IMR-90 (cell line): ENCODE measurements around the gene XRCC5. TPM values are rescaled to one million over a fixed set of nuclear protein-coding genes. Genes with fewer than 3 reads are reported as not detected.

ENCODE experiments used
- ATAC-seq: fragments of 200-7000 bp; cut with Tn5 transposase; 2 replicates; pipeline ENCODE4 v1.9.1; 2020; ENCODE audit warnings: low read depth, mild to moderate bottlenecking, moderate library complexity
- BruUV-seq: library from RNA; stranded (reverse); fragments of 400-500 nt; replicated peaks from 2 replicates; lab custom pipeline; 2021; lab: Mats Ljungman, UMichigan
- CTCF ChIA-PET: fragments of 300-600 bp; formaldehyde crosslinking; extraction: SDS; loops from one replicate; lab custom pipeline; 2021; ENCODE audit warnings: antibody characterized with exemption; lab: Yijun Ruan, JAX
- POLR2A ChIA-PET: fragments of 300-600 bp; sonication (Branson Sonifier 250); formaldehyde crosslinking; loops from one replicate; lab custom pipeline; 2022; ENCODE audit warnings: antibody characterized with exemption; ENCODE audit not compliant: unreplicated experiment; lab: Charles Lee
- DNase-seq: peaks from one replicate; pipeline ENCODE4 v3.0.0; 2013
- H2AFZ ChIP-seq: replicated peaks from 2 replicates; pipeline ENCODE3; 2013; ENCODE audit warnings: low read length, mild to moderate bottlenecking; ENCODE audit not compliant: poor library complexity
- H2AK5ac ChIP-seq: 2 replicates; pipeline ENCODE4 v1.6.1; 2013; ENCODE audit warnings: low read depth, low read length, inconsistent platforms
- H2AK9ac ChIP-seq: replicated peaks from 2 replicates; pipeline ENCODE3; 2013; ENCODE audit warnings: mild to moderate bottlenecking, low read depth, low read length, moderate library complexity; ENCODE audit not compliant: poor library complexity
- H2BK120ac ChIP-seq: 2 replicates; pipeline ENCODE4 v1.6.1; 2013; ENCODE audit warnings: low read depth, low read length, inconsistent platforms
- H2BK15ac ChIP-seq: 3 replicates; pipeline ENCODE4 v1.6.1; 2013; ENCODE audit warnings: low read depth, low read length, inconsistent platforms
- H2BK20ac ChIP-seq: 2 replicates; pipeline ENCODE4 v1.6.1; 2013; ENCODE audit warnings: low read depth, mild to moderate bottlenecking, inconsistent platforms, low read length, moderate library complexity
- H2BK5ac ChIP-seq: 2 replicates; pipeline ENCODE4 v1.6.1; 2013; ENCODE audit warnings: mild to moderate bottlenecking, low read depth, low read length, inconsistent platforms; ENCODE audit not compliant: poor library complexity, severe bottlenecking
- H3K14ac ChIP-seq: replicated peaks from 2 replicates; pipeline ENCODE4 v1.6.1; 2013; ENCODE audit warnings: low read depth, low read length, inconsistent platforms
- H3K18ac ChIP-seq: 2 replicates; pipeline ENCODE4 v1.6.1; 2013; ENCODE audit warnings: low read depth, low read length, control low read depth
- H3K23ac ChIP-seq: 2 replicates; pipeline ENCODE4 v1.6.1; 2013; ENCODE audit warnings: low read depth, low read length, inconsistent platforms
- H3K27ac ChIP-seq: 2 replicates; pipeline ENCODE4 v1.5.1; 2013; ENCODE audit warnings: mild to moderate bottlenecking, control low read depth, low read length; ENCODE audit not compliant: insufficient read depth
- H3K27me3 ChIP-seq: 2 replicates; pipeline ENCODE4 v1.6.1; 2013; ENCODE audit warnings: low read length; ENCODE audit not compliant: control insufficient read depth, insufficient read depth
- H3K36me3 ChIP-seq: 2 replicates; pipeline ENCODE4 v1.6.1; 2013; ENCODE audit warnings: low read length, mixed read lengths; ENCODE audit not compliant: control insufficient read depth, insufficient read depth
- H3K4ac ChIP-seq: 2 replicates; pipeline ENCODE4 v1.6.1; 2013; ENCODE audit warnings: low read depth, low read length, inconsistent platforms
- H3K4me1 ChIP-seq: 2 replicates; pipeline ENCODE4 v1.6.1; 2013; ENCODE audit warnings: low read length, mixed read lengths; ENCODE audit not compliant: control insufficient read depth, insufficient read depth
- H3K4me2 ChIP-seq: 2 replicates; pipeline ENCODE4 v1.6.1; 2013; ENCODE audit warnings: low read depth, mild to moderate bottlenecking, control low read depth, low read length, moderate library complexity
- H3K4me3 ChIP-seq: 2 replicates; pipeline ENCODE4 v1.5.1; 2013; ENCODE audit warnings: low read depth, mild to moderate bottlenecking, control low read depth, low read length, moderate library complexity; ENCODE audit not compliant: insufficient read depth
- H3K56ac ChIP-seq: 2 replicates; pipeline ENCODE4 v1.6.1; 2013; ENCODE audit warnings: low read length, inconsistent platforms; ENCODE audit not compliant: insufficient read depth; ENCODE audit errors: extremely low read depth
- H3K79me1 ChIP-seq, 2 experiments: 2 replicates each; pipeline ENCODE4 v1.6.1; 2013; ENCODE audit warnings: low read length in 2 of 2, inconsistent platforms in 1 of 2, low read depth in 1 of 2
- H3K9ac ChIP-seq: 2 replicates; pipeline ENCODE4 v1.6.1; 2013; ENCODE audit warnings: low read depth, low read length, control low read depth
- H3K9me1 ChIP-seq: 2 replicates; pipeline ENCODE4 v1.6.1; 2013; ENCODE audit warnings: low read length, inconsistent platforms; ENCODE audit not compliant: insufficient read depth
- H3K9me3 ChIP-seq: 2 replicates; pipeline ENCODE4 v1.6.1; 2013; ENCODE audit warnings: low read length; ENCODE audit not compliant: control insufficient read depth, insufficient read depth
- H4K20me1 ChIP-seq: 2 replicates; pipeline ENCODE4 v1.6.1; 2013; ENCODE audit warnings: low read length, inconsistent platforms; ENCODE audit not compliant: insufficient read depth
- H4K5ac ChIP-seq: 2 replicates; pipeline ENCODE4 v1.6.1; 2013; ENCODE audit warnings: mild to moderate bottlenecking, low read depth, low read length, control low read depth
- H4K8ac ChIP-seq, 2 experiments: 2 replicates each; pipeline ENCODE4 v1.6.1; 2013; ENCODE audit warnings: low read depth in 2 of 2, low read length in 2 of 2, control low read depth in 1 of 2, inconsistent platforms in 1 of 2
- H4K91ac ChIP-seq: 2 replicates; pipeline ENCODE4 v1.6.1; 2013; ENCODE audit warnings: low read depth, low read length, inconsistent platforms; ENCODE audit not compliant: insufficient read depth
- BHLHE40 ChIP-seq: fragments of 150-350 bp; IDR thresholded peaks from 2 replicates; pipeline ENCODE4 v1.6.1; 2016; ENCODE audit warnings: mild to moderate bottlenecking, low read depth, low read length
- CHD1 ChIP-seq: IDR thresholded peaks from 2 replicates; pipeline ENCODE4 v1.6.1; 2012; ENCODE audit warnings: low read depth, low read length, improper control_type of control experiment
- CTCF ChIP-seq: conservative IDR thresholded peaks from 2 replicates; pipeline ENCODE4 v1.5.1; 2012; ENCODE audit warnings: mild to moderate bottlenecking, low read depth, low read length, improper control_type of control experiment
- ELK1 ChIP-seq: fragments of 150-350 bp; IDR thresholded peaks from 2 replicates; pipeline ENCODE4 v1.6.1; 2016; ENCODE audit warnings: low read depth, mild to moderate bottlenecking, low read length, moderate library complexity, borderline replicate concordance
- FOS ChIP-seq: fragments of 150-350 bp; IDR thresholded peaks from 2 replicates; pipeline ENCODE4 v1.6.1; 2016; ENCODE audit warnings: low read depth, low read length
- MAFK ChIP-seq: IDR thresholded peaks from 2 replicates; pipeline ENCODE4 v1.6.1; 2012; ENCODE audit warnings: low read depth, low read length, improper control_type of control experiment
- MAZ ChIP-seq: IDR thresholded peaks from 2 replicates; pipeline ENCODE4 v1.6.1; 2012; ENCODE audit warnings: low read depth, mild to moderate bottlenecking, low read length, improper control_type of control experiment, moderate library complexity, borderline replicate concordance
- MXI1 ChIP-seq: IDR thresholded peaks from 2 replicates; pipeline ENCODE4 v1.6.1; 2012; ENCODE audit warnings: low read depth, mild to moderate bottlenecking, low read length, moderate library complexity, borderline replicate concordance
- NFE2L2 ChIP-seq: fragments of 150-350 bp; IDR thresholded peaks from 2 replicates; pipeline ENCODE4 v1.6.1; 2016; ENCODE audit warnings: low read depth, mild to moderate bottlenecking, low read length
- POLR2A ChIP-seq: IDR thresholded peaks from 2 replicates; pipeline ENCODE4 v1.6.1; 2012; ENCODE audit warnings: mild to moderate bottlenecking, low read depth, low read length
- RAD21 ChIP-seq: IDR thresholded peaks from 2 replicates; pipeline ENCODE4 v1.6.1; 2012; ENCODE audit warnings: low read length, improper control_type of control experiment
- RCOR1 ChIP-seq: IDR thresholded peaks from 2 replicates; pipeline ENCODE4 v1.6.1; 2012; ENCODE audit warnings: mild to moderate bottlenecking, low read length, improper control_type of control experiment; ENCODE audit not compliant: insufficient replicate concordance
- RFX5 ChIP-seq: IDR thresholded peaks from 2 replicates; pipeline ENCODE4 v1.8.0; 2012; ENCODE audit warnings: low read depth, mild to moderate bottlenecking, low read length, moderate library complexity
- SMC3 ChIP-seq: fragments of 150-350 bp; IDR thresholded peaks from 2 replicates; pipeline ENCODE4 v1.6.1; 2016; ENCODE audit warnings: low read depth, mild to moderate bottlenecking, antibody characterized with exemption, low read length, moderate library complexity
- USF2 ChIP-seq: fragments of 150-350 bp; IDR thresholded peaks from 2 replicates; pipeline ENCODE4 v1.6.1; 2017; ENCODE audit warnings: mild to moderate bottlenecking, antibody characterized with exemption, low read length, low read depth
- WGBS, 2 experiments: methylation state at CpG; one replicate each; pipeline versions ENCODE4 v1.1.5 to v1.1.7; 2013; ENCODE audit warnings: missing lambda C conversion rate in 2 of 2; ENCODE audit not compliant: insufficient read length in 1 of 2; ENCODE audit errors: extremely low coverage in 2 of 2; 5-methylcytosine and 5-hydroxymethylcytosine counted together
- dilution Hi-C: fragments of 300-500 bp; cut with HindIII; formaldehyde crosslinking; loops from one replicate; pipeline ENCODE4 v1.14.3; 2018; ENCODE audit warnings: low sequenced_read_pairs; ENCODE audit not compliant: unreplicated experiment
- in situ Hi-C: fragments of 300-500 bp; cut with MboI; formaldehyde crosslinking; loops from 3 replicates; pipeline ENCODE4 v1.14.3; 2019; ENCODE audit warnings: low sequenced_read_pairs, inconsistent platforms, mixed read lengths
- intact Hi-C: fragments of 100-400 bp; cut with micrococcal nuclease; formaldehyde crosslinking; loops from 2 replicates; pipeline ENCODE4 v1.10.0; 2022
- polyA plus RNA-seq, 3 experiments: library from polyadenylated mRNA; depleted of rRNA; stranded (reverse); fragments of >200 nt; gene quantifications; 2 replicates each; pipeline ENCODE4 v1.2.3, GENCODE V29; 2012; ENCODE audit warnings: low replicate concordance in 1 of 3
- total RNA-seq: library from RNA; depleted of rRNA; stranded (reverse); fragments of >200 nt; gene quantifications from 2 replicates; pipeline ENCODE4 v1.2.3, GENCODE V29; 2012

Gene XRCC5
- total and polyA plus RNA-seq, 2 of the 4 experiments (the other 2 are of a cell fraction), result 144 to 509 TPM

- ATAC-seq, result peak; percentile 42
- no TSS peak for BruUV-seq
- POLR2A ChIA-PET, result no interaction called here
- TF ChIP-seq MAFK (no peak), MXI1 (no peak), USF2 (no peak), SMC3 (no peak), POLR2A (no peak), RCOR1 (no peak), CTCF (no peak), RFX5 (no peak), MAZ (no peak), RAD21 (no peak), BHLHE40 (no peak), FOS (no peak), CHD1 (no peak), NFE2L2 (no peak), ELK1 (no peak)
These were observed 26.9 kb upstream of the XRCC5 start for GRCh38 chr2:216082117-216082711.

More at GRCh38 chr2:216082117-216082711, 26.9 kb upstream of the XRCC5 start:
- Histone ChIP-seq H2BK120ac (no peak overlapping the region), H3K36me3 (no peaks in the 10 kb centered on the region), H4K8ac (peak overlapping the region in 1 of 2 experiments; percentile 38; a peak in 1 of 4 replicates), H3K4ac (0 out of 2 replicates have a peak overlapping the region, but pooled peaks have one; percentile 16), H3K9ac (peak overlapping the region; percentile 61), H2AK9ac (peak overlapping the region; percentile 80), H3K4me2 (peak overlapping the region; percentile 77), H2BK15ac (no peak overlapping the region), H2BK20ac (no peak overlapping the region), H3K23ac (peak overlapping the region; percentile 35), H3K56ac (no peak overlapping the region), H2AK5ac (no peak overlapping the region), H3K4me3 (peak overlapping the region; percentile 95), H3K14ac (peak overlapping the region; percentile 72; the same call in 1 of the 2 replicates), H4K91ac (no peak overlapping the region), H2BK5ac (no peak overlapping the region), H4K20me1 (no peaks in the 10 kb centered on the region), H3K79me1 (peaks cover 3 to 16% of the 10 kb centered on the region in 2 experiments; a peak in 3 of 4 replicates), H3K4me1 (0 out of 2 replicates have a peak, but pooled peaks cover 2% of the 10 kb centered on the region), H3K18ac (no peak overlapping the region), H3K27me3 (no peaks in the 10 kb centered on the region), H4K5ac (no peak overlapping the region), H2AFZ (peak overlapping the region; percentile 100), H3K27ac (no peak overlapping the region), H3K9me3 (no peaks in the 10 kb centered on the region), H3K9me1 (peaks cover 11% of the 10 kb centered on the region)
- WGBS, 2 experiments, result 0% methylated on average over 5 of the region's 22 CpGs; no CpG with 5 or more reads in 1 of the 2 experiments
- in situ Hi-C loops, result no loop called here
- DNase-seq, result no peak
- intact Hi-C loops, result no loop called here
- dilution Hi-C loops, result no loop called here
- CTCF ChIA-PET, result interaction anchor here (0.6 to 1.3 kb wide), 2 partner anchors 22 to 59 kb away, joined by 3 to 4 read pairs; no protein-coding TSS in a partner anchor
